ENCODE results near the gene GAS1.

GAS1 gene

DNA sequence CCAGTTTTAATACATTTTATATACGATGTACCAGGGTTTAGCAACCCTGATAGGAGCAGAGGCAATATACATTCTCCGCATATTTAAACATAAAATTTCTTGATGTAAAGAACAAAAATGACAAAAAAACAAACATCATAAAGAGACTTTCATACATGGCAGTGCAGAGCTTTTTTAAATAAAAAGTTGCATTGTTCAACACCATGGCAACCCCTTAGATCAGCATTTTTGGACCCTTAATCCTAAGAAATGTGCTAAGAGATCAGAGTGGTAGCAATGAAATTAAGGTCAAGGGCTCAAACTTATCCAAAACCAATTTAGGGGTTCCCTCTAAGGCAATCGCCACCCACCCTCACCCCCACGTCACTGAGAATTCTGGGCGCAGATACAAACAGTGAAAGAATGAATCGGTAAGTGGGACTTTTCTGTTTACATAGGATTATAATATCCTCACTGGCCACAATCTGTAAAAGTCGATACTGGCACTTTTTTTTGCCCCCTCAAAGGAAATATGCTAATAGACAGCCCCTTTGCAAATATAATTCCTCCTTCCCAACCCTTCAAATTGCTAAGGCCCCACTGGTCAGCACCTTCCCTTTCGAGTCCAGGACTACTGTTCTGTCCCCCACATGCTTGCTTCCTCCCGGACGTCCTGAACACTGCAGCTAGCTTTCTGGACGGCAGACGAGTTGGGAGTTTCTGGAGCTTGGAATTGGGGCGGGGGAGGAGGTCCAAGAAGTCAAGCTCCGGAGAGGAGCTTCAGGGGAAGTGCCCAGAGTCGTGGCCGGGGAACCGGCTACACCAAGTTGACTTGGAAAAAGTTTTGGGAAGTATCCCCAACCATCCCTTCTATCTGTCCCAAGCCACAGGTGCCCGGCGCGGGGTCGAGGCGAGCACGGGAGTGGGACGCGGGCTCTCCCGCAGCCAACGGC lies 2.2 kb downstream of the GAS1 start:
- POLR2A ChIA-PET (ENCODE audit: low non-redundant PET): no interaction called here
- no peak for DNase-seq (ENCODE audit: low spot score)
- CTCF ChIA-PET: interaction anchor here (0.6 to 3.6 kb wide), 8 partner anchors 20 to 458 kb away, joined by 3 to 15 read pairs (median 3); no protein-coding TSS in a partner anchor
- H3K27ac ChIP-seq: peak overlapping the region; percentile 99
- TF ChIP-seq, protein P1, sequence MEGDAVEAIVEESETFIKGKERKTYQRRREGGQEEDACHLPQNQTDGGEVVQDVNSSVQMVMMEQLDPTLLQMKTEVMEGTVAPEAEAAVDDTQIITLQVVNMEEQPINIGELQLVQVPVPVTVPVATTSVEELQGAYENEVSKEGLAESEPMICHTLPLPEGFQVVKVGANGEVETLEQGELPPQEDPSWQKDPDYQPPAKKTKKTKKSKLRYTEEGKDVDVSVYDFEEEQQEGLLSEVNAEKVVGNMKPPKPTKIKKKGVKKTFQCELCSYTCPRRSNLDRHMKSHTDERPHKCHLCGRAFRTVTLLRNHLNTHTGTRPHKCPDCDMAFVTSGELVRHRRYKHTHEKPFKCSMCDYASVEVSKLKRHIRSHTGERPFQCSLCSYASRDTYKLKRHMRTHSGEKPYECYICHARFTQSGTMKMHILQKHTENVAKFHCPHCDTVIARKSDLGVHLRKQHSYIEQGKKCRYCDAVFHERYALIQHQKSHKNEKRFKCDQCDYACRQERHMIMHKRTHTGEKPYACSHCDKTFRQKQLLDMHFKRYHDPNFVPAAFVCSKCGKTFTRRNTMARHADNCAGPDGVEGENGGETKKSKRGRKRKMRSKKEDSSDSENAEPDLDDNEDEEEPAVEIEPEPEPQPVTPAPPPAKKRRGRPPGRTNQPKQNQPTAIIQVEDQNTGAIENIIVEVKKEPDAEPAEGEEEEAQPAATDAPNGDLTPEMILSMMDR (conservative IDR thresholded peaks at IDR 0.05; ENCODE audit: low read depth): no peak

DNA sequence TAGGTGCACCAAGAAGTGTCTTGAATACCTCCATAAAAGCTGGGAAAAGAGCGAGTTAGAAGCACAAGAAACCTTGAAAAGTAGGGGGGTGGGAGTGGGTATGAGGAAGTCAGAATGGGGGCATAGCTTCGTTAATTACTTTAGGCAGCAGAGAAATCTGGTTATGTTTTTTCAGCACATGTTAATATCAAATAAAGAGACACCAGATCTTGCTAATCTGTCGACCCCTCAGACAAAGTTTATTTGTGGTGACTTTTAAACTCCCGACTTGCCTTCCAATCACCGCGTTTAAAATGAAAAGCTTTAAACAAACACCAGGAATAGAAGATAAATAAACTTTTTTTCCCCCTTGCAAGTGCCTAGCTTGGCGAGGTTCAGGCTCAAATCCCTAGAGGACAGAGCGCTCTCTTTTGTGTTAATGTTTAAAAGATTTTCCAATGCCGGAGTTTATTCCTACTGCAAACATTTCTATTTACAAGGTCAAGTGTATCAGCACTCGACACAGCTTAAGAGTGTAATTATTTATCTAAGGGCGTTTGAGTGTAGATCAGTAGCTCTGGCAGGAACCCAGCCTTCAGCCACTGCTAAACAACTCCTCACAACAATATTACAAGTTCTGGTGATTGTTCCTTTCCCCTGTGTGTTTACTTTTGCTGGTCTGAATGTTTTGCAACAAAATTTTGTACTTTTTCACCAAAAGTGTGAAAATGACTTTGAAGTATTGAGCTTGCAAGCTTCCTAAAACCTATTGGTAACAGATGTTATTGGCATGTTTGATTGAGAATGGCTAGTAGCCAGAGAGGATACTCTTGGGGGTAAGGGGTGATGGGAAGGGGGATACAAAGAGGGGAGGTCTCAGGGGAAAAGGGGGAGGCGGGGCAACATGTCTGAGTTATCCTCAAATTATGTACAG lies 3.8 kb downstream of the GAS1 start:
- ChIA-PET POLR2A (ENCODE audit: low non-redundant PET) (no interaction called here), CTCF (interaction anchor here (0.7 kb wide), 2 partner anchors 529 to 1507 kb away, joined by 4 read pairs; no protein-coding TSS in a partner anchor)
- H3K27ac ChIP-seq: no peak overlapping the region
- DNase-seq (ENCODE audit: low spot score): no peak
- TF ChIP-seq, protein P1 (conservative IDR thresholded peaks at IDR 0.05; ENCODE audit: low read depth): no peak

DNA sequence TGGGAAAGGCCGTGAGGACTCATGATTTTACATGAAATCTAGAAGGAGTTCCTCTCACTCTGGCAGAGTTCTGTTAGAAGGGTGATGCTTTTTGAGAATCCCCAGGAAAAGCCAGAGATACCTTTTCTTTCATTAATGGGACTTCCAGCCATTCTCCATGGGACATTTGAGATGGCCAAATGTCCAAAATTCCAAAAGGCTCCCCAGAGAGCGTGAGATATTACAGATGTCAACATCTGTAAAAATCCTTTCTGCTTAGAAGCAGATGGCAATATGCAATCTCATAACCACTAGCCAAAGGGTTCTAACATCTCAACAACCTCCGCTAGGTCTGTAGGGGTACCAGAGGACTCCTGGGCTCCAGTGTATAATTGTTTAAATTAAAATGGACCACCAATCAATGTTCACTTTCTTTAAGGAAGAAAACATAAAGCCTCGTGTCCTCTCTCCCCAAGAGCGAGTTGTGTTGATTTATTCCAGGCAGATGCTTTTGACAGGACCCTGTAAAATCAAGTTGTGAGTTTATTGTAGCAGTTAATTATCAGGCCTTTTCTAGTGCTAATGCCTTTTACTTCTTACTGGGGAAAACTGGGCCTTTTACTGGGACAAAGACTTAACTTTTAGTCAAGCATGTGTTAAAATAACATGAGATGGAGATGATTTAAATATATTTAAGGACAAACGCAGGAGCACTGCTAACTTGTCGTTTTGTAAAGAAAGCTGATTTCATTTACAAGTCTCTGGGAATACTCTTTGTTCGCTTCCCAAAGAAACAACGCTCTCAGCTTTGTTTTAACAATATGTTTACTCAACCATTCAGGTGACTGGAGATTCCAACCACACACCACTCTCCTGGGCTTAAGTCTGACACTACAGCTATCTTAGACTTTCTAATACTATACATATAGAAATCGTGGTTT lies 4.8 kb downstream of the GAS1 start:
- no peak for DNase-seq (ENCODE audit: low spot score)
- TF ChIP-seq, protein P1 (conservative IDR thresholded peaks at IDR 0.05; ENCODE audit: low read depth): no peak
- ChIA-PET CTCF (no interaction called here), POLR2A (ENCODE audit: low non-redundant PET) (no interaction called here)
- H3K27ac ChIP-seq: no peak overlapping the region

DNA sequence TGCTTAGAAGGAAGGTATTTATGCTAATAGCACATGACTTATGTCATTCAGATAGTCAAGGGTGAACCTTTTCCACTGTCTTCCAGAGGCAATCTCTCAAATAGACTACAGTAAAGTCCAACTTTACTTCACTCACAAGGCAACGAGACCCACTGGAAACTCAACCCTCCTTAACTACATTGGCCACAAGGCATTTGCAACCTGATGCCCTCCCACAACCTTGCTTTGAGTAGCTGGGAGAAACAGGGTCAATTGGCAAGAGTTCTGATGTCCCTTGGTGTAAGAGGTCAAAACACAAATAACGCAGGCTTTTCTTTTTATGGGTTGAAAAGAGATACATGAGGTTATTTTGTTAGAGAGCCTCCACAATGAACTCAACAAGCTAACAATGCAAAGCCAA lies 6.1 kb downstream of the GAS1 start:
- TF ChIP-seq, protein P1 (conservative IDR thresholded peaks at IDR 0.05; ENCODE audit: low read depth): no peak
- no peak for DNase-seq (ENCODE audit: low spot score)
- ChIA-PET POLR2A (ENCODE audit: low non-redundant PET) (no interaction called here), CTCF (interaction anchor here (0.5 to 1.0 kb wide), 2 partner anchors 56 to 304 kb away, joined by 3 read pairs; no protein-coding TSS in a partner anchor)
- no peak overlapping the region for H3K27ac ChIP-seq

DNA sequence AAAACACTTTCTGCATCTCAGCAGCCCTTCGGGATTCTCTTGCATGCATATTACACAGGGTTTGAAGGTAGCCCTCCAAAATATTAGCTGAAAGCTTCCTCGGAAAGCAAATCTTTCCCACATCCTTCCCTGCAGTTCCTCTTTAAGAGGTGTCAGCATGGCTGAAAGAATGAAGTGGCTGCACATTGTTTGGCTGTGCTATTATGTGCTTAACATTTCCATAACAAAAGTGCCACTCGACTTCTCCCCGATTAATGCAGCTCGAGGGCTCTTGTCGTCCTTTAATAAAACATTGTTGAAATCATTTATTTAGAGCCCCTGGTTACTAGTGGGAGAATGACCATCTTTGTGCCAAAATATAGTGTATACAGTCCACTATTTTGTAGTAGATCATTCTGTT lies 6.5 kb downstream of the GAS1 start:
- no peak overlapping the region for H3K27ac ChIP-seq
- TF ChIP-seq, protein P1 (conservative IDR thresholded peaks at IDR 0.05; ENCODE audit: low read depth): no peak
- DNase-seq (ENCODE audit: low spot score): no peak
- CTCF ChIA-PET: interaction anchor here (1.0 kb wide), 1 partner anchor 304 kb away, joined by 3 read pairs; no protein-coding TSS in a partner anchor
- POLR2A ChIA-PET (ENCODE audit: low non-redundant PET): no interaction called here
